GM21717 (cell line): Measurements from ENCODE around the gene AFG3L2.
"Not testable (repeated sequence)": the region's sequence is repeated elsewhere in the genome, so short reads cannot be mapped to it uniquely, and the experiment has no call there.

ENCODE experiments used
- ATAC-seq: cut with Tn5 transposase; IDR thresholded peaks from one replicate; pipeline ENCODE4 v1.9.1; 2021; ENCODE audit warnings: mild to moderate bottlenecking, moderate library complexity; ENCODE audit not compliant: unreplicated experiment

AFG3L2 gene

GRCh38 chr18:12376754-12377555 is at the start of gene AFG3L2:
AFG3L2 (minus strand) TSS chr18:12377227; CDS start chr18:12377082, 145 bp downstream.
- ATAC-seq, result peak; percentile 86

DNA sequence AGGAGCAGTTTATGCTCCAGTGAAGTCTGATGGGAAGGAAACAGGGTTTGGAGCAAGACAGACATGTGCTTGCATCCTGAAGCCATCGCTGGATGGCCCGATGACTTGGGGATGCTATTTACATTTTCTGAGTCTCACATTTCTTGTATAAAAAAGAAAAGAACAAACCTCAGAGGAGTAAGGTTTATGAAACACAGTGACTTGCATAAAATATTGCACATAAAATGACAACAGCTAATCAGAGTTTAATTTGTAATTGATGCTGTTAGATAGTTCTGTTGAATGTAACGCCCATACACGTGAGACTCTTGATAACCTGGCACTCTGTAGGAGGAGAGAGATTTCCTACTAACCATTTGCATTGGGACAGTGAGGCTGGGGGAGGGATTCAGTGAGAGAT is 47.2 kb upstream of the AFG3L2 start:
- ATAC-seq, result no peak

DNA sequence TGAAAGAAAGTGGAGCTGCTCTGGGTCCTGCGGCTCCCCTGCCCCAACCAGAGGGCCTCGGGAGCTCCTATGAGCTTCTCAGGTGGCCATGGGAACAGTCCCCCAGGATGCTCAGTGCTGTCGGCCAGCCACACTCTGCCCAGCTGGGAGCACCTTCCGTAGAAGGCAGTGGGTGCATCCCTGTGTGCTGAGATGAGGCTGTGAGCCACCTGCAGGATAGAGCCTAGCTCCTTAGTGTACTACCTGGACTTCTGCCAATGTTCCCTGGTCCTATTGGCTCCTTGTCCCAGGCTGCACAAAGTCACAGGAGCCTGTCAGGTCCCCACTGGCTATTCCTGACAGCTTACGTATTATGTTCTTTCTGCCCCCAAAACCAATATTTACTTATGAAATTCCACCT is 46.8 kb upstream of the AFG3L2 start:
- ATAC-seq, result no peak

DNA sequence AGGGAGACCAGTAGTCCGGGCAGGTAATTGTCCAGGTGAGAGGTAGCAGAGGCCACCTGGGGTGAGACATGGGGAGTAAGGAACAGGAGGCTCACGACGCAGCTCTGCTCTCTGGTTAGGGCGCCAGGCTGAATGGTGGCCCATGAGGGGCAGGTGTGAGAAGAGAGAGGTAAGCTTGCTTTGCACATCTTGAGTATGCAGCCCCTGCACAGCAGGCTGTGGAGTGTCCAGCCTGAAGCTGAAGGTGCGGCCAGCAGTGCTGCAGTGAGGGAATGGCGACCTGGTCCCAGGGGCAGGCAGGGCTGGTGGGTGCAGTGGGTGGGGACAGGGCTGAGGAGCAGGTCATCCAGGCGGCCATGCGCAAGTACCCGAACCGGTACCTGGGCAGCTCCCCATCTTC is 46.4 kb upstream of the AFG3L2 start:
- no peak for ATAC-seq

DNA sequence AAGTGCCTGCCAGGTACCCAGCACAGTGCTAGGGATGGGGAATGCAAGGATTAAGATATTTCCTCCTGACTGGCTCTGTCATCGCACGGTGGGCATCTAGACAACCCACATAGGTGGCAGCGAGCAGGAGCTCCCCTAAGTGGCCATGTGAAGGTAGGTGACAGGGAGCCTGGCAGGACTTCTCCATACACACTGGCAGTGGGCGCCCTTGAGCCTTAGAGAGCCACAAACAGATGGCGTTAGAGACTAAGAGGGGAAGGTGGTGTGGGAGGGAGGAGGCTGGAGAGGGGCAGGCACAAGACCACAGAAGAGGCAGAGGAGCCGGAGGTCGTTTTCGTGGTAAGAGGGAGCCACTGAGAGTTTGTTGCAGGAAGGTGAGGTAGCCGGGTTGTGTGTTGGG is 45.9 kb upstream of the AFG3L2 start:
- ATAC-seq, result no peak

DNA sequence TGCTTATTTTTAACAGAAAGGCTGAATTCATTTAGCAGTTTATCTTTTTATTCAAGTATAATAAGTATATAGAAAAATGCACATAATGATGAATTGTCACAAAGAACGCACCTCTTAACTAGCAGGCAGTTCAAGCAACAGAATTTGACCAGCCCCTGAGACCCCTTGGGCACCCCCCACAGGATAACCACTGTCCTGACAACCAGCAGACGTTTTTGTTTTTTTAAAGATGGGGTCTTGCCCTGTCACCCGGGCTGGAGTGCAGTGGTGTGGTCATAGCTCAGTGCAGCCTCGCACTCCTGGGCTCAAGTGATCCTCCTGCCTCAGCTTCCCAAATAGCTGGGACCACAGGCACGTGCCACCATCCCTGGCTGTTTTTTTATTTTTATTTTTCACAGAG is 44.7 kb upstream of the AFG3L2 start:
- no peak for ATAC-seq

DNA sequence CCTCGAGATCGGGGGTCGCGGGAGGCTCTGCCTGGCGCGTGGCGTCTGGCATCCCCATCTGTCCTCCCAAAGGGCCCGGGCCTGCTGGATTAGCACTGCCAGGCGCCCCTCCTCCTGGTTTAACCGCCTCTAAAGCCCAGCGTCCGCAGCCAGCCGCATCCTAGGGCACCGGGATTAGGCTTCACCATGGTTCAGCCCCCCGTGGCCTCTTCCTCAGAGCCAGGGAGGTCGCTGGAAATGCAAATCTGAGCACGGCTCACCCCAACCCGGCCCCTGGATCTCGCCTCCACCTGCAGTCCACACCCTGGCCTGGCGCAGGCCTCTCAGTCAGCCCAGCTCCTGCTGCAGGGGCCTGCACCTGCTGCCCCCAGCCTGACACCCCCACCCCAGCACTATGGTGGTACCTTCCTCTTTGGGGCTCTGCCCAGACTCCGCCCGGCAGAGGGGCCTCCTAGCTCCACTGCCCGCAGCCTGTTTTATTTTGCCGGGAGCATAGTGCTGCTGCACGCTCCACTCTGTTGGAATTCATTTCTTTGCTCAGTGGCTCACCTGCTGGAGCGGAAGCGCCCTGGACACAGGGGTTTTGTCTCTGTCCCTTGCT is 43.9 kb upstream of the AFG3L2 start:
- ATAC-seq, result no peak

- ATAC-seq, result no peak
These were observed 40.7 kb upstream of the AFG3L2 start for GRCh38 chr18:12417687-12418086.

GRCh38 chr18:12416098-12416729 is 39.2 kb upstream of the AFG3L2 start:
- ATAC-seq, result no peak

- no peak for ATAC-seq
These were observed 34.4 kb upstream of the AFG3L2 start for GRCh38 chr18:12411456-12411855.

- ATAC-seq, result not testable (repeated sequence)
These were observed 33.7 kb upstream of the AFG3L2 start for GRCh38 chr18:12410747-12411146.

DNA sequence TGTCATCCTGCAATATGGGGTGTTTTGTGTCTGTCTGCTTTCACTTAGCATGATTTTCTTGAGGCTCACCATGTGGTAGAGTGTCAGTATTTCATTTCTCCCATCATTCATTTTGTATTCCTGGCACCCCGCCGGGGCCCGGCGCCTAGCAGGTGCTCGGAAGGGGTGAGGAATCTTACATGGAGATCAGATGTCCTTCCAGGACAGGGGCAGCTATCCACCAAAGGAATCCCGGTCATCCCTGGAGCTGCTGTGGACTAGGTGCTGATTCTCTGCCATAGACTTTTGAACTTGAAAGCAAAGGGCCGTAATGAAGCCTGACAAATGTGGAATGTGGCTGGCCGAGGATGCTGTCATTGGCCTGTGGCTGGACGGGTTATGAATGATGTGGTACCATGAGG is 33.1 kb upstream of the AFG3L2 start:
- ATAC-seq, result no peak

GRCh38 chr18:12409469-12409868 is 32.4 kb upstream of the AFG3L2 start:
- ATAC-seq, result no peak

DNA sequence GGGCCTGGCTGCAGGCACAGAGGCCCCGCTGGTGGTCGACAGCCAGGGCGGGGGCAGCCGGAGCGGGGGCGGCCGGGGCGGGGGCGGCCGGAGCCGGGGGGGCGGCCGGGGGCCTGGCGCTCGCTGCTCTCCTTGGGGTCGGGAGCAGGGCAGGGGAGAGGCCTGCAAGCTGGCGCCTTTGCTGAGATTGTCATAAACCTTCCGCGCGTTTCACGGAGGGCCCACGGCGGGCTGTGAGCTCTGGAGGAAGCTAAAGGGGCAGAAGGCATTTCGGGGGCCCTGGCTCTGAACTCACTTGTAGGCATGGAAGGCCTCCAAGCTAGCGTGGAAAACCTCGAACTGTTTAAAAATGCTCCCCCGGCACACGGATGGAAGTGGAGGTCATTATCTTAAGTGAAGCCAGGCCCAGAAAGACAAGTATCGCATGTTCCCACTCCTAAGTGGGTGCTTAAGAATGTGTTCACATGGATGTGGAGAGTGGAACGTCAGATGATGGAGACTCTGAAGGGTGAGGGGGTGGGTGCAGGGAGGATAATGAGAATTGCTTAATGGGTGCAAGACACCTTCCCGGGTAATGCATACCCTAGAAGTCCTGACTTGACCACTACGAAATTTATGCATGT is 31.3 kb upstream of the AFG3L2 start:
- ATAC-seq, result peak; percentile 27

DNA sequence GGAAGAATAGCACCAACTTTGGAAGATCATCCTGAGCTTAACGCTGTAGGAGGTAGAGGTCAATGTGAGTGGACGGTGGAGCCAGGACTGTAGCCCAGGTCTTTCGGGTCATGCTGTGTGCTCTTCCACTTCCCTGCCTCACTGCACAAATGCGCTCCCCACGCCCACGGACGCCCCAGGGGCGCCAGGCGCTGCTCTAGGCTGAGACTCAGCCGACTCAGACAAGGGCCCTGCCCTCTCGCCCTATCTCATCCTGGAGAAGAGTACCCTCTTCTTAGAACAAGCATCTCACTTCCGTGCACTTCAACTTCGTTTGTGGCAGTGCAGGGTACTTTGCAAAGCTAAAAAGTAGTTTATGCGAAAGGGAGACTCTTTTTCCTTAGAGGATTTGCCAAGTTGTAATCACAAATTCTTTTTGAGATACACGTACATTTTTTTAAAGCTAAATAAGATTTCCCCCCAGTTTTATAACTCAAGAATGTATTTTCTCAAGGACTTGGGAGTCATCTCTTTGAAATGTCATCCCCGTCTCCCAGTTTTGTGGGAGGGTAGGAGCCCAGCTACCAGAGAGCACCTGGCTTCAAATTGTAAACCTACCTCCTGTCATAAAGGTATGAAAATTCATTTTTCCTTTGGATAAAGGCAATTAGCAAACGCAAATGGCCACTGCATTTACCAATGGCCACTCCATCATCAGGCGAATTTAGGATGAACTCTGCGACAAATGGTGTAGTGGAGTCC is 29.5 kb upstream of the AFG3L2 start:
- no peak for ATAC-seq

GRCh38 chr18:12405066-12405465 is 28.0 kb upstream of the AFG3L2 start:
- no peak for ATAC-seq

- ATAC-seq, result no peak
These were observed 26.8 kb upstream of the AFG3L2 start for GRCh38 chr18:12403601-12404506.

- no peak for ATAC-seq
These were observed 24.9 kb upstream of the AFG3L2 start for GRCh38 chr18:12401881-12402280.

- ATAC-seq, result no peak
These were observed 22.2 kb upstream of the AFG3L2 start for GRCh38 chr18:12399231-12399630.

- ATAC-seq, result no peak
These were observed 21.6 kb upstream of the AFG3L2 start for GRCh38 chr18:12398625-12399024.
